ENCODE results near the gene MED12. TPM values are rescaled to one million over a fixed set of nuclear protein-coding genes. Genes with fewer than 3 reads are reported as not detected.

MED12 gene
- total and polyA plus RNA-seq, 2 of the 8 experiments (the other 6 are each of a cell fraction or from before 2014, with no cell fraction given), result 19.4 to 48.9 TPM

GRCh38 chrX:71143508-71143907 is 25.1 kb downstream of the MED12 start:
- Histone ChIP-seq H3K18ac (ENCODE audit: extremely low read depth, low read length) (no peak overlapping the region), H3K4me3 (ENCODE audit: extremely low read depth in 1 of 4, insufficient read depth in 2 of 4, low read depth in 3 of 4, low read length in 4 of 4) (no peak overlapping the region), H2BK20ac (ENCODE audit: low read length) (no peak overlapping the region), H4K8ac (ENCODE audit: extremely low read depth, insufficient read depth, low read length) (no peak overlapping the region), H3K14ac (ENCODE audit: insufficient read length) (no peak overlapping the region), H2AFZ (ENCODE audit: low read length) (no peak overlapping the region), H3K27ac (ENCODE audit: low read depth, low read length) (no peak overlapping the region), H2BK15ac (ENCODE audit: low read length) (no peak overlapping the region), H3K56ac (replicated peaks; ENCODE audit: insufficient read length, low read depth, low read length) (no peak overlapping the region), H4K20me1 (replicated peaks in 1 of 2; ENCODE audit: control insufficient read depth in 1 of 2, insufficient read depth in 2 of 2, low read length in 2 of 2) (no peaks in the 10 kb centered on the region), H2AK5ac (ENCODE audit: low read depth, low read length) (no peak overlapping the region), H3K4me2 (ENCODE audit: insufficient read depth in 1 of 2, low read depth in 2 of 2, low read length in 2 of 2) (no peak overlapping the region; a peak in 1 of 4 replicates), H3K36me3 (ENCODE audit: control insufficient read depth in 2 of 4, insufficient read depth in 4 of 4, low read length in 3 of 4) (peaks cover 0 to 11% (median 3%) of the 10 kb centered on the region in 4 experiments; a peak in 5 of 8 replicates), H2BK5ac (ENCODE audit: low read depth, low read length) (no peak overlapping the region), H2BK12ac (ENCODE audit: low read depth, low read length) (no peak overlapping the region), H3K9ac (replicated peaks in 1 of 4; ENCODE audit: extremely low read depth in 1 of 4, low read depth in 3 of 4, low read length in 3 of 4) (no peak overlapping the region), H3K27me3 (replicated peaks in 1 of 4; ENCODE audit: control insufficient read depth in 3 of 4, extremely low read depth in 1 of 4, insufficient read depth in 3 of 4, low read length in 3 of 4) (no peaks in the 10 kb centered on the region), H3K79me1 (ENCODE audit: low read depth, low read length) (no peaks in the 10 kb centered on the region), H3K79me2 (ENCODE audit: control insufficient read depth in 1 of 2, insufficient read depth in 2 of 2, low read length in 2 of 2) (no peaks in the 10 kb centered on the region), H3K4ac (replicated peaks; ENCODE audit: insufficient read length, low read depth, low read length) (no peak overlapping the region), H3K23me2 (ENCODE audit: low read depth, low read length) (peaks cover 5% of the 10 kb centered on the region; the same call in 1 of the 2 replicates), H2BK120ac (replicated peaks; ENCODE audit: low read depth, low read length) (no peak overlapping the region), H4K91ac (replicated peaks; ENCODE audit: insufficient read length, low read length) (no peak overlapping the region), H3K4me1 (replicated peaks in 1 of 4; ENCODE audit: control insufficient read depth in 3 of 4, insufficient read depth in 4 of 4, low read length in 3 of 4) (peaks cover 4 to 17% (median 6%) of the 10 kb centered on the region in 4 experiments), H3K23ac (ENCODE audit: insufficient read length) (no peak overlapping the region), H3K9me3 (ENCODE audit: insufficient read depth in 2 of 2, low read depth in 1 of 2, low read length in 1 of 2) (no peaks in the 10 kb centered on the region), H4K5ac (ENCODE audit: insufficient read length, low read depth, low read length) (no peak overlapping the region)
- FAIRE-seq, result no peak
- DNase-seq (ENCODE audit: low read depth in 1 of 2, low spot score in 2 of 2), result no peak
- CTCF ChIA-PET (ENCODE audit: partially characterized antibody), result interaction anchor here (1.0 to 1.3 kb wide), 2 partner anchors 16 to 44 kb away, joined by 3 to 4 read pairs; no protein-coding TSS in a partner anchor
- 86% methylated on average over 5 of the region's 6 CpGs; no CpG with 5 or more reads in 1 of the 2 experiments for WGBS, 2 experiments (ENCODE audit: extremely low coverage in 1 of 2, insufficient coverage in 1 of 2, insufficient read length in 1 of 2, insufficient replicate concordance in 2 of 2, low coverage in 1 of 2, low lambda C conversion rate in 2 of 2, missing lambda C conversion rate in 1 of 2)
- POLR2A ChIA-PET (ENCODE audit: partially characterized antibody), result interaction anchor here (1.3 kb wide), 1 partner anchor 101 kb away, joined by 3 read pairs; no protein-coding TSS in a partner anchor
- TF ChIP-seq MAX (IDR thresholded peaks at IDR 0.05), result no peak
- no peak for TF ChIP-seq GABPA (IDR thresholded peaks at IDR 0.05; ENCODE audit: borderline replicate concordance, insufficient read depth, low read length)
- no peak for TF ChIP-seq BACH1 (IDR thresholded peaks at IDR 0.05; ENCODE audit: low read length)
- no peak for TF ChIP-seq POLR2A (IDR thresholded peaks at IDR 0.05; ENCODE audit: control extremely low read depth in 1 of 2, low read depth in 2 of 2, low read length in 2 of 2)
- TF ChIP-seq ASH2L (IDR thresholded peaks at IDR 0.05; ENCODE audit: low read length), result no peak
- TF ChIP-seq CBX5 (IDR thresholded peaks at IDR 0.05; ENCODE audit: low read depth, low read length), result no peak
- TF ChIP-seq SAP30 (IDR thresholded peaks at IDR 0.05; ENCODE audit: insufficient read depth, insufficient replicate concordance, low read length), result no peak

Measured in H1 (cell line).